AG09319 (cell line): ENCODE data around the gene PSD4.

ENCODE experiments used
- DNase-seq: peaks from one replicate; pipeline ENCODE4 v3.0.0-alpha.2; 2010; ENCODE audit warnings: low read depth; ENCODE audit errors: extremely low read depth
- CTCF ChIP-seq: IDR thresholded peaks from 2 replicates; pipeline ENCODE4 v1.5.1; 2011; ENCODE audit warnings: low read depth, mild to moderate bottlenecking, inconsistent platforms, low read length, moderate library complexity

PSD4 gene

DNA sequence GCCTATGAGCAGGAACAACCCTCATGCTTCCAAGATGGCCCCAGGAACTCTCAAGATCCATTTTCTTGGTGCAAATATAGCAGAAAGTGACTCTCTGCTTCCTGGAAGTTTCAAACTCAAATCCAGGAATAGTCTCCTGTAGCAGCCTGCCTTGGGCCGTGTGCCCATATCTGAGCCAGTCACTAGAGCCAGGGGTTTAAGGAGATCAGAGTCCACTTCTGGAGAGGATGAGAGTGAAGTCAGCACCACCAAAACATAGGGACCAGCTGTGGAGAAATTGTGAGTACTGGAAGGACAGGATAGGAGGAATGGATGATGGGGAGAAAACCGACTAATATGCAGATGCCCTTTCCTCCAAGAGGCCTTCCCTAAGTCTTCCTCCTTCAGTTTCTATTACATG, 33.2 kb downstream of the PSD4 start:
- no peak for DNase-seq
- no peak for TF ChIP-seq CTCF

DNA sequence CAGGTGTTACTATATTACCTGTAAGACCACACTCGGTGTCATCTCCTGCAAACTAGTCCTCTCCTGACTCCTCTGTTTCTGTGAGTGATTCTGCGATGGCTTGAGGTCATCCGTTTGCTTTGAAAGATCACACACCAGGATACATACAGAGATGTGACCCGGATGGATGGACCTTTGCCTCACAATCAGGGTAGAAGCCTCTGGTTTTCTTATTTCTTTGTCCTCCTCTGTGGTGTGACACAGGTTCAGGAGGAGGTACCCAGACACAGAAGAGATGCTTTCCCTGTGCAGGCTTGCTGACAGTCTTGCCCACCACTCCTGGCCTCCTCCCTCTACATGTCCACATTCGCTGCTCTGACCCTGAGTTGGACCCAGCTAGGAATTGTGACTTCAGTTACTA, 34.6 kb downstream of the PSD4 start:
- DNase-seq: no peak
- TF ChIP-seq CTCF: no peak

DNA sequence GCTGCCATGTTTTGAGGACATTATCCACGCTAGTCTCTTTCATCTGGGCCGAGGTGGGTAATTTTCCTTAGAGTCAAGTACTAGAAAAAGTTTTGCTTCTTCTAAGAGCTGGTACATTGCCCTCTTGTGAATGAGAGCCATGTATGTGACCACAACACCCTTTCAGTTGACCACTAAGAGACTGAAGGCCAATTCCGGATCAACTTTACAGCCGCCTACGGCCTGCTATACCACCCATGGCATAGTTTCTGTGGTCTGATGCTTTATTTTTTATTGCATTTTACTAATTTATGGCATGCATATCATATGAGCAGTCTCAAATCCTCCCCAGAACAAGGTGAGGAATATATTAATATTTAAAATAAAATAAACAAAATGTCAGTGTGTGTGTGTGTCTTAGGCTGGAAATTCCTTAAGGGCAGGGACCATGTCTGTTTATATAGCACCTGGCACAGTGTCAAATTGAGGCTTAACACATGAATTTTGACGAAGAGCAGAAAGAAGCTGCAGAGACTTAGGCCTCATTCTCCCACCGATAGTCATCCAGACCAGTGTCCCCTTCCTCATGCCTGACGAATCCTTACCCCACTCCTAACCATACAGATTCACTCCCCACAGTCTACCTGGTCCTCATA, 35.4 kb downstream of the PSD4 start:
- no peak for TF ChIP-seq CTCF
- peak; percentile 66 for DNase-seq

GRCh38 chr2:113209646-113210171, 35.9 kb downstream of the PSD4 start:
- DNase-seq: no peak
- TF ChIP-seq CTCF: no peak

- no peak for TF ChIP-seq CTCF
- peak; percentile 37 for DNase-seq
Measured at GRCh38 chr2:113211226-113212105, 37.7 kb downstream of the PSD4 start.

GRCh38 chr2:113212245-113213060, 38.7 kb downstream of the PSD4 start:
- TF ChIP-seq CTCF: no peak
- DNase-seq: no peak
